Panc1 (cell line): ENCODE measurements around the gene OR4E2.

Experiments used
- CTCF ChIP-seq: fragments of 450-650 bp; IDR thresholded peaks from 2 replicates; pipeline ENCODE4 v1.5.1; 2017; ENCODE audit warnings: mild to moderate bottlenecking
- POLR2AphosphoS5 ChIP-seq: IDR thresholded peaks from 2 replicates; pipeline ENCODE4 v1.6.1; 2012; ENCODE audit warnings: mild to moderate bottlenecking, low read depth, low read length, moderate library complexity
- REST ChIP-seq, 2 experiments: IDR thresholded peaks; 2 replicates each; pipeline ENCODE4 v1.6.1; 2011 to 2012; ENCODE audit warnings: low read depth in 2 of 2, control low read depth in 1 of 2, low read length in 1 of 2, mild to moderate bottlenecking in 1 of 2, moderate library complexity in 1 of 2; ENCODE audit not compliant: insufficient read depth in 1 of 2
- SIN3A ChIP-seq: IDR thresholded peaks from 2 replicates; pipeline ENCODE4 v1.6.1; 2012; ENCODE audit warnings: low read depth, mild to moderate bottlenecking, low read length, moderate library complexity, borderline replicate concordance; ENCODE audit not compliant: insufficient read depth
- TCF7L2 ChIP-seq: IDR thresholded peaks from 2 replicates; pipeline ENCODE4 v1.6.1; 2011; ENCODE audit warnings: mild to moderate bottlenecking, low read depth, low read length, inconsistent platforms

- TF ChIP-seq CTCF, result no peak
- TF ChIP-seq POLR2AphosphoS5, result no peak
- TF ChIP-seq SIN3A, result no peak
- TF ChIP-seq REST (IDR thresholded peaks at IDR 0.05; ENCODE audit: insufficient read depth in 1 of 2, low read depth in 2 of 2, low read length in 1 of 2), result no peak
- no peak for TF ChIP-seq TCF7L2
These were observed 26.4 kb downstream of the OR4E2 start for GRCh38 chr14:21680072-21680471.
